A172 (cell line): ENCODE results near the gene CDK13. TPM values are rescaled to one million over a fixed set of nuclear protein-coding genes. Genes with fewer than 3 reads are reported as not detected.
A peak's percentile ranks its signal among the peaks of the same experiment; 100 is the strongest.

Experiments used
- DNase-seq: peaks from one replicate; pipeline ENCODE4 v3.0.0-alpha.2; 2015; ENCODE audit warnings: low spot score
- total RNA-seq: library from RNA; depleted of rRNA; stranded (reverse); fragments of >200 nt; shearing (Covaris generic); gene quantifications from 2 replicates; pipeline ENCODE4 v1.2.3, GENCODE V29; 2014

CDK13 gene
- total RNA-seq, 1 experiment from 2014 or later = 53.2 TPM

DNA sequence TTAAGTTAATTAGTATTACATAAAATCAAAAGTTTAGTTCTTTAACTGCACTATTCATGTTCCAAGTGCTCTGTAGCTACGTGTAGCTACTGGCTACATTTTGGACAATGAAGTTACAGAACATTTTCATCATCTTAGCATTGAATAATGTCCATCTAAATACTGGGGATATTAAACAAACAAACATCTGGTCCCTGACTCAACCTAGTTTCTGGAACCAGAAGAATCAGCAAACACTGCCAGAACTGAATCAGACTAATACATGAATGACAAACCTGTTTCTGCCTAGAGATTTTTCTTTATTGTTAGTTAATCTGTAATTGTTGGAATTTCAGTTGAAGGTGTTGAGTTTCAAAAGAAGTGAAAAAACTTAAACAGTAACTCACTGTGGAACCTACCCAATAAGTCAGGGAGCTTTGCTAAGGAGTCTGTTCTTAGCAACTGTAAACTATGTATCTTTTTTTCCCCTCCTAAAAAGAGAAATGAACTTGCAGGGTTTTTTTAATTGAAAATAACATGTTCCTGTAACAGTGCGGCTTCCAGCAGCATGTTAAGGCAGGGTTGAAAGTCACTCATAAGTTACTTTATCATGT is 58.3 kb downstream of the CDK13 start:
- DNase-seq = no peak

GRCh38 chr7:40009301-40009700 is 59.2 kb downstream of the CDK13 start:
- DNase-seq = no peak

DNA sequence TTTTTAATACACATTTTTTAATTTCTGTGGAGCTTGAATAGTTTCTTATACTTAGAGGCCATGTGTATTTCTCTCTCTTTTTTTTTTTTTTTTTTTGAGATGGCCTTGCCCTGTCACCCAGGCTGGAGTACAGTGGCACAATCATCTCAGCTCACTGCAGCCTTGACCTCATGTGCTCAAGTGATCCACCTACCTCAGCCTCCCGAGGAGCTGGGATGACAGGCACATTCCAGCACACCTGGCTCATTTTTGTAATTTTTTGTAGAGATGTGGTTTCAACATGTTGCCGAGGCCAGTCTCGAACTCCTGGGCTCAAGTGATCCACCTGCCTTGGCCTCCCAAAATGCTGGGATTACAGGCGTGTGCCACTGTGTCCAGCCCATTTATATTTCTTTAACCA is 64.3 kb downstream of the CDK13 start:
- no peak for DNase-seq

DNA sequence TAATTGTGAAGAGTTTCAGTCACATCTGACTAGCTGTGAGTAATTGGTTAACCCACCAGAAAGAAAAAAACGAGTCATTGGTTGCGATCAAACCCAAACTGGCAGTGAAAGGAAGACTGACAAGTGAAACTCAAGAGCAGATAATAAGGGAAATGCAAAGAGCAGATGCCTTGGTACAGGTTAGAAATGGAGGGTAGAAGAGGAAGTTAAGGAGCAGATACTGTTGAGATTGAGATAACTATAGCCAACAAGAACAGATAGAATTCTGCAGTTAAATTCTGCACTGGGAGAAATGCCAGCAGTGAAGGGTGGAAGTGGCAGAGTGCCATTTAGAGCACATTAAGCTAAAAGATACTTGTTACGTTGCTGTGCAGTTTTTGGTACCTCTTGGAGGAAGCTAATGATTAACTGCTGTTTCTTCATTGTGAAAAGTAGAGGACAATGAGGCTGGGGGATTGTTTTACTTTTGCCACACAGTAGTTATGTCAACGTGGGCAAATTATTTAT is 65.8 kb downstream of the CDK13 start:
- peak; percentile 6 for DNase-seq

GRCh38 chr7:40019558-40019957 is 69.5 kb downstream of the CDK13 start:
- no peak for DNase-seq

GRCh38 chr7:40024048-40024447 is 74.0 kb downstream of the CDK13 start:
- no peak for DNase-seq

DNA sequence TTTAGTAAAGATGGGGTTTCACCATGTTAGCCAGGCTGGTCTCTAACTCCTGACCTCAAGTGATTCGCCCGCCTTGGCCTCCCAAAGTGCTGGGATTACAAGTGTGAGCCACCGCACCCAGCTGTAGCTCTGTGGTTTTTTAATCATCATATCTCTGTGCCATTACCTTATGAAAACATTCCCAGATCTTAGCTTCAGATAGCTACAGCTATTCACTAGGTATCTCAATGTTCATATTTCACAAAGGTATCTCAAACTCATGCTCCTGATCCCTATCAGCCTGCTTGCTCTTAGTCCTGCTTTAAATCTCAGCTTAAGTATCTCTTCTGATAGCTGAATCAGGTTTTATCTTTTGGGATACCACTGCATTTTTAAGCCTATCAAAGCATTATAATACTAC is 74.8 kb downstream of the CDK13 start:
- no peak for DNase-seq

GRCh38 chr7:40027545-40027944 is 77.5 kb downstream of the CDK13 start:
- no peak for DNase-seq

GRCh38 chr7:40033826-40034225 is 83.8 kb downstream of the CDK13 start:
- no peak for DNase-seq

DNA sequence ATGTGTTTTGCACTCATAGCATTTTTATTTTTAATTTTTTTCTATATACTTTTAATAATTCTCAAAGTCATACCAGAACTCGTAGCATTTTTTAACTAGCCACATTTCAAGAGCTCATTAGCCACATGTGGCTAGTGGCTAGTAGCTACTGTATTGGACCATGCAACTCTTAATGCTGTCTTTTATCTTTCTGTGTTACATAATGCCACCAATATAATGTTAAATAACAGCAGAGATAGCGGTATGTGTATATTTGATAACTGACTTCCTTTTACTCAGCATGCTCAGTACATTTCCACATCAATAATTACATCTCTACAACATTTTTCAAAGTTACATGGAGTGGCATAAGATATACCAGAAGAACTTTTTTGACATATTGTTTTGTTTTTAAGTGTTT is 91.4 kb downstream of the CDK13 start:
- DNase-seq = no peak

- DNase-seq = no peak
These were observed 93.1 kb downstream of the CDK13 start for GRCh38 chr7:40043164-40043563.

DNA sequence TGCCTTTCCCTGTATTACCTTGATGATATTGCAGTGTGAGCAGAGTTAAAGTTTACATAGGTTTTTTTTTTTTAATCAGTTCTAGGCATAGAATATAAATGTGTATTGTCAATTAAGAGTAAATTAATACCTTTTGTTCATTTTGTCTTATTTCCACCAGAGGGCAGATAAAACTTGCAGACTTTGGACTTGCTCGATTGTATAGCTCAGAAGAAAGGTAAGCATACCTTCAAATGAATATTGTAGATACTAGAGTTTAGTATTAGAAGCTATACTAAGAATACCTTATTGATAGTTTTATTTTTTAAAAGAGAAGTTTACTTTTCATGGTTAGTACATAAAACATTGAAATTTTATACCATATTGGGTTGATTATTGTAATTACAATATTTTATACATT is 97.6 kb downstream of the CDK13 start:
- no peak for DNase-seq

DNA sequence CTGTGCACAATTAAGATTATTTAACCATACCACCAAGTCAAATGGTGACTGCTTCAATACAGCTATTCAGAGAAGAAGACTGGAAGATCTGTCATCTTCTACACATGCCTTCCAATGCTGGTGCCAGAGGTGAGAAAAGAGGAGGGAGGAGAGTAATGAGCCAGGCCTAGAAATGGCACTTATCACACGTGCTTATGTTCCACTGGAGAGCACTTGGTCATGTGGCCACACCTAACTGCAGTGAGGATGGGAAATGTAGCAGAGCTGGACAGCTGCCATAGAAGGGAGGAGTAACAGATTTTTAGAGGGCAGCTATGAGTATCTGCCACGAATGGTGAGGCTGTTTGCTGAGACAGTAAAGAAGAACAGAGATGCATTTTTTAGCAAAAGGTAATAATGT is 107.2 kb downstream of the CDK13 start:
- peak; percentile 50 for DNase-seq

- DNase-seq = no peak
These were observed 108.0 kb downstream of the CDK13 start for GRCh38 chr7:40058026-40058425.

GRCh38 chr7:40058636-40059035 is 108.6 kb downstream of the CDK13 start:
- DNase-seq = no peak

DNA sequence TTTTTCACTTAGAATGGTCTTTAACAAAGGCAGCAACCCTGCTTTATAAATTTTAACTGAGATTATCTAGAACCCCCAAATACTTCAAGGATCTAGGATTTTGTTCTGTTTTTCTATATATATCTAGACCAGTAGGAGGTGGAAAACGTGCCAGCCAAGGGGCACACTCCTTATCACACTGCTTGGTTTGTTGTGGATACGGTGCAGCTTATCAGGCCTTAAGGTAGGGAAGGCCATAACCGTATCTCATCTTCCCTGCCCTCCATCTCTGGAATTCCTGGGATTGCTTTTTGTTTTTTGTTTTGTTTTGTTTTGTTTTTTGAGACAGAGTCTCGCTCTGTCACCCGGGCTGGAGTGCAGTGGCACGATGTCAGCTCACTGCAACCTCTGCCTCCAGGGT is 109.0 kb downstream of the CDK13 start:
- no peak for DNase-seq

- DNase-seq = no peak
These were observed 122.2 kb downstream of the CDK13 start for GRCh38 chr7:40072268-40072667.

GRCh38 chr7:40073239-40073638 is 123.2 kb downstream of the CDK13 start:
- no peak for DNase-seq

DNA sequence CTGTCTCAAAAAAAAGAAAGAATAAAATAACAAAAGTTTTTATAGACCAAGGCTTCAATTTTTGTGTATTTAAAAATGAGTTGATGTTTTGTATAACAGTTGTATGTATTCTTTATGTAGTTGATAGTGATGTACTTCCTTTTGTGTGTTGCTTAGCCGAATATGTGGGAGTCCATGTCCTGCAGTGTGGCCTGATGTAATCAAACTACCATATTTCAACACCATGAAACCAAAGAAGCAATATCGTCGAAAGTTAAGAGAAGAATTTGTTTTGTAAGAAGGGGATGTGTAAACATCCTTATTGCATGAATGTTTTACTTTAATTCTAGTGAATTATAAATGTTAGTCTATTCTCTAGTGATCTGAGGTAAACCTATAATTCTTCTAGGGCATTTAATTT is 127.8 kb downstream of the CDK13 start:
- no peak for DNase-seq

DNA sequence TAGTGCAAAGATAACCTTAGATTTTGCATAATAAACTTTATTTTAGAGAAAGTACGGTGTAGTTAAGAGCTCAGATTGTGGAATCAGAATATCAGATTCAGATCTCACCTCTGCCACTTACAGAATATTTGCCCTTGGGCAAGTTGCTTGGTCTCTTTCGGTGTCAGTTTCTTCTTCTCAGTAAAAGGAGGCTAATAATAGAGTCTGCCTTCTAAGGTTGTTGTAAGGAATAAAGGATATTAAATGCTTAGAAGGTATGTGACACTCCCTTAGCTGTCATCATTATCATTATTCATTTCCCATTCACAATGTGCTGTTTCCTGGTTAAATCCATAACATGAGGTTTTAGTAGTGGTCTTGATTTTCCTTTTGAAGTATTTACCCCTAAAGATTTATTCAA is 142.1 kb downstream of the CDK13 start:
- DNase-seq = no peak

DNA sequence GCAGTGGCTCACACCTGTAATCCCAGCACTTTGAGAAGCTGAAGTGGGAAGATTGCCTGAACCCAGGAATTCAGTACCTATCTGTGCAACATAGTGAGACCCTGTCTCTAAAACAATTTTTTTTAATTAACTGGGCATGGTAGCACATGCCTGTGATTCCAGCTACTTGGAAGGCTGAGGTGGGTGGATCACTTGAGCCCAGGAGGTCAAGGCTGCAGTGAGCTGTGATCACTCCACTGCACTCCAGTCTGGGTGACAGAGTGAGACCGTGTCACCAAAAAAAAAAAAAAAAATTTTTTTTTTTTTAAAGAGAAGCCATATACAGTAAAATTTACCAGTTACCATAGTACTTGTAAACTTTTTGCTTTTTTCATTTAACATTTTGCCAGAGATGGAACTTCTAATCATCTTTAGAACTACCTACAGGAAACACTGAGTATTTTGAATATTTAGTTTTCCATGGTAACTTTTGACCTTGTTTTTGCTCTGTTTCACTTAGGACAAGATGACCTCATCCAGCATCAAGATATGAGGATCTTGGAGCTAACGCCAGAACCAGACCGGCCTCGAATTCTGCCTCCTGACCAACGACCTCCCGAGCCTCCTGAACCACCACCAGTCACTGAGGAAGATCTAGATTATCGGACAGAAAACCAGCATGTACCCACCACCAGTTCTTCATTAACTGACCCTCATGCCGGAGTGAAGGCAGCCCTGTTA is 143.7 kb downstream of the CDK13 start:
- DNase-seq = no peak

- DNase-seq = no peak
These were observed 145.2 kb downstream of the CDK13 start for GRCh38 chr7:40095230-40095629.

GRCh38 chr7:40095695-40096327 is 145.8 kb downstream of the CDK13 start:
- DNase-seq = no peak
